Progenitor cell of endocrine pancreas (in vitro differentiated cells): ENCODE results near the gene ATP5F1D. TPM values are rescaled to one million over a fixed set of nuclear protein-coding genes. Genes with fewer than 3 reads are reported as not detected.

ENCODE experiments used
- DNase-seq: peaks from one replicate; pipeline ENCODE4 v3.0.0; 2021; ENCODE audit warnings: low spot score; ENCODE audit not compliant: unreplicated experiment
- H3K27ac Mint-ChIP-seq: 2 replicates; pipeline ENCODE4 v1.8.0; 2021; ENCODE audit warnings: mild to moderate bottlenecking, moderate library complexity, mixed read lengths
- H3K27me3 Mint-ChIP-seq: 2 replicates; pipeline ENCODE4 v1.8.0; 2021; ENCODE audit warnings: mixed read lengths
- H3K36me3 Mint-ChIP-seq: 2 replicates; pipeline ENCODE4 v1.8.0; 2022; ENCODE audit warnings: mixed read lengths; ENCODE audit not compliant: insufficient read depth
- H3K4me1 Mint-ChIP-seq: 2 replicates; pipeline ENCODE4 v1.8.0; 2021; ENCODE audit warnings: low read depth, mixed read lengths
- H3K4me3 Mint-ChIP-seq: 2 replicates; pipeline ENCODE4 v1.8.0; 2021; ENCODE audit warnings: low read depth, mild to moderate bottlenecking, moderate library complexity, mixed read lengths
- H3K9me3 Mint-ChIP-seq: 2 replicates; pipeline ENCODE4 v1.8.0; 2021; ENCODE audit warnings: low read depth, mixed read lengths
- total RNA-seq: library from RNA; stranded (reverse); gene quantifications from 2 replicates; pipeline ENCODE4 v1.2.1, GENCODE V29; 2021
- TF ChIP-seq, protein P1 (sequence below): fragments of 200-600 bp; sonication (generic); IDR thresholded peaks from one replicate; pipeline ENCODE4 v1.5.0; 2021; ENCODE audit warnings: antibody characterized with exemption, mild to moderate bottlenecking; ENCODE audit not compliant: unreplicated experiment

ATP5F1D gene
- total RNA-seq, 1 donor from 2014 or later: 107 TPM

GRCh38 chr19:1255186-1256161, 13.9 kb downstream of the ATP5F1D start:
- Mint-ChIP-seq H3K4me1 (peaks cover 23% of the 10 kb centered on the region), H3K27ac (peak overlapping the region; percentile 33), H3K4me3 (no peak overlapping the region), H3K9me3 (no peaks in the 10 kb centered on the region), H3K36me3 (peaks cover 19% of the 10 kb centered on the region), H3K27me3 (no peaks in the 10 kb centered on the region)
- TF ChIP-seq, protein P1, sequence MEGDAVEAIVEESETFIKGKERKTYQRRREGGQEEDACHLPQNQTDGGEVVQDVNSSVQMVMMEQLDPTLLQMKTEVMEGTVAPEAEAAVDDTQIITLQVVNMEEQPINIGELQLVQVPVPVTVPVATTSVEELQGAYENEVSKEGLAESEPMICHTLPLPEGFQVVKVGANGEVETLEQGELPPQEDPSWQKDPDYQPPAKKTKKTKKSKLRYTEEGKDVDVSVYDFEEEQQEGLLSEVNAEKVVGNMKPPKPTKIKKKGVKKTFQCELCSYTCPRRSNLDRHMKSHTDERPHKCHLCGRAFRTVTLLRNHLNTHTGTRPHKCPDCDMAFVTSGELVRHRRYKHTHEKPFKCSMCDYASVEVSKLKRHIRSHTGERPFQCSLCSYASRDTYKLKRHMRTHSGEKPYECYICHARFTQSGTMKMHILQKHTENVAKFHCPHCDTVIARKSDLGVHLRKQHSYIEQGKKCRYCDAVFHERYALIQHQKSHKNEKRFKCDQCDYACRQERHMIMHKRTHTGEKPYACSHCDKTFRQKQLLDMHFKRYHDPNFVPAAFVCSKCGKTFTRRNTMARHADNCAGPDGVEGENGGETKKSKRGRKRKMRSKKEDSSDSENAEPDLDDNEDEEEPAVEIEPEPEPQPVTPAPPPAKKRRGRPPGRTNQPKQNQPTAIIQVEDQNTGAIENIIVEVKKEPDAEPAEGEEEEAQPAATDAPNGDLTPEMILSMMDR: no peak
- DNase-seq: no peak

GRCh38 chr19:1256646-1257474, 15.3 kb downstream of the ATP5F1D start:
- peak overlapping the region; percentile 29 for H3K27ac Mint-ChIP-seq
- no peaks in the 10 kb centered on the region for H3K9me3 Mint-ChIP-seq
- TF ChIP-seq, protein P1: no peak
- DNase-seq: no peak
- H3K4me1 Mint-ChIP-seq: peaks cover 27% of the 10 kb centered on the region
- H3K4me3 Mint-ChIP-seq: peak overlapping the region; percentile 24
- H3K27me3 Mint-ChIP-seq: no peaks in the 10 kb centered on the region
- H3K36me3 Mint-ChIP-seq: peaks cover 14% of the 10 kb centered on the region

DNA sequence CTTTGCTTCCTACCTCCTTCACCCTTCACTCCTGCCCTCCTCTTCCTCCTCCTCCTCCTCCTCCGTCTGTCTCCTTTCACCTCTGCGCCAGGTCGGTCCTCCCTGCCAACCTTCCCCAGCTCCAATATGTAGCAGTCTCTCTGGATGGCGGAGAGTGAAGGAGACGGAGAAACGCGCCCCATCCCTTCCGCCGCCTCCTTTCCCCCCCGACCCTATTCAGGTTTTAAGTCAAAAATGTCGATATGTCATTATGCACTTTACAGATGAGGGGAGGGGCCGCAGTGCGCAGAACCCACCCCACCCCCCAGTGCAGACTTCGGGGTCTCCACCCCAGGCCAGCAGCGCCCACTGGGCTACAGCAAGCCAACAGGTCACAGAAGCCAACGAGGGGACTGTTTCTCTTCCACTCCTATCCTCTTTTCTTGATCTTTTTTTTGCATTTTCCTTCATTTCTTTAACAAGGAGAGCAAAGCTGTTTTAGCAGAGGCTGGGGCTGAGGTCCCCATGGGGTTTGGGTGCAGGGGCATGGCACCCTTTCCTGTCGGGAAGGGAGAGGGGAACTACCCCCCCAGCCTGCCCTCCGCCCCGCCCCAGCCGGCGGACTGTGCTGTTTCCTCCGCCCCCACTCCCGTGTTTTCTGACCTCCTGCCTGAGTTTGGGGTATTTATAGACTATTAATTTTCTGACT, 16.1 kb downstream of the ATP5F1D start:
- peak overlapping the region; percentile 71 for H3K27ac Mint-ChIP-seq

DNA sequence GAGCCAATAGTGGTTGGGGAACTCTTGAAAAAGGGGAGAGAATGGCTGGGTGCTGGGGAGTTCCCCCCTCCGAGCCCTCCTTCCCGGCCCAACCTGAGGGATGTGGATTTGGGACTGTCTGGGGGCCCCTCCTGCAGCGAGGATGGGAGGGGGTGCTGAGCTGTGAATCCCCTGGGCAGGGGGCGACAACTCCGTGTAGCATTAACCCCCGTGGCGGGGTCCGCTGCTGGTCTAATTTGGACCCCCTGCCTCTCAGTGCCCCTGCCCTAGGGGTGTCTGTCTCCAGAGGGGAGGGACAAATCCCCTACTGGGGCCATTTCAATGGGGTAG, 16.6 kb downstream of the ATP5F1D start:
- TF ChIP-seq, protein P1: no peak
- no peak overlapping the region for H3K4me3 Mint-ChIP-seq
- H3K27me3 Mint-ChIP-seq: no peaks in the 10 kb centered on the region
- peaks cover 34% of the 10 kb centered on the region for H3K4me1 Mint-ChIP-seq
- H3K9me3 Mint-ChIP-seq: no peaks in the 10 kb centered on the region
- peaks cover 14% of the 10 kb centered on the region for H3K36me3 Mint-ChIP-seq
- no peak for DNase-seq
- peak overlapping the region; percentile 71 for H3K27ac Mint-ChIP-seq

More for the DNA sequence above, 16.1 kb downstream of the ATP5F1D start:
- TF ChIP-seq, protein P1: no peak
- Mint-ChIP-seq H3K9me3 (no peaks in the 10 kb centered on the region), H3K36me3 (peaks cover 14% of the 10 kb centered on the region), H3K4me1 (peaks cover 32% of the 10 kb centered on the region), H3K4me3 (no peak overlapping the region), H3K27me3 (no peaks in the 10 kb centered on the region)
- DNase-seq: no peak
